UCSD-AML1 (cell line): ENCODE data around the gene SAPCD1.

Experiments used
- DNase-seq: peaks from one replicate; lab custom pipeline; 2025; ENCODE audit not compliant: unreplicated experiment; lab: John Stamatoyannopoulos, UW

The SAPCD1 gene

GRCh38 chr6:31762356-31762755 lies at the start of gene SAPCD1:
TSS of gene SAPCD1 (plus strand) at chr6:31762656. CDS start at chr6:31763055, 399 bp downstream.
- no peak for DNase-seq

- no peak for DNase-seq
These were observed 49.0 kb upstream of the SAPCD1 start for GRCh38 chr6:31713465-31713864.

DNA sequence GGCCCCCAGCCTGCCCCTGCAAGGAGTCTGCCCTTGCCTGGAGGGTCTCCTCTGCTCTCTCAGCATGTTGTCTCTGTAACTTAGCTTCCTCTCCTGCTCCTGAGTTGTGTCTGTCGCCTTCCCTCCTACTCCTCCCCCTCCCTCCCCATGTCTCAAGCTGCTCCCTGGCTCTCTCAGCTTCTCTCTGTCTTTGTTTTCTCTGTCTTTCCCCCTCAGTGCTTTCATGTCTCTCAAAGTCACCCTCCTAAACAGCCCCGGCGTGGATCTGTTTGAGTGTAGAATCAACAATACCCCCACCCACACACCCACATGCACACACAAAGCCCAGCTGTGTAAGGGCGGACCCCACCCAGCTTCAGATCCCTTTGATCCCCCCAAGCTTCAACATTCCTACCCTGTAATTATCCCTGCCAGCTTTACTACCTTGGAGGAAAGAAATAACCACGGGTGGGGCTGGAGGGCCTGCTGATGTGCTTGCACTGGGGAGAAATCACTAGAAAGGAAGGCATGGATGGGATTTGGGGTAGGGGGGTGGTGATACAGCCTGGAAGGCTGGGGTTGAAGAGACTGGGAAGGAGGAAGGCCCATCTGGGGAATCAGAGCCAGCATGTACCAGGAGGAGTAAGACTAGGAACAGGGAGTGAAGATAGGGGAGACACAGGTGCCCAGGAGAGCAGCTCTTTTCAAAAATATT lies 48.3 kb upstream of the SAPCD1 start:
- no peak for DNase-seq

DNA sequence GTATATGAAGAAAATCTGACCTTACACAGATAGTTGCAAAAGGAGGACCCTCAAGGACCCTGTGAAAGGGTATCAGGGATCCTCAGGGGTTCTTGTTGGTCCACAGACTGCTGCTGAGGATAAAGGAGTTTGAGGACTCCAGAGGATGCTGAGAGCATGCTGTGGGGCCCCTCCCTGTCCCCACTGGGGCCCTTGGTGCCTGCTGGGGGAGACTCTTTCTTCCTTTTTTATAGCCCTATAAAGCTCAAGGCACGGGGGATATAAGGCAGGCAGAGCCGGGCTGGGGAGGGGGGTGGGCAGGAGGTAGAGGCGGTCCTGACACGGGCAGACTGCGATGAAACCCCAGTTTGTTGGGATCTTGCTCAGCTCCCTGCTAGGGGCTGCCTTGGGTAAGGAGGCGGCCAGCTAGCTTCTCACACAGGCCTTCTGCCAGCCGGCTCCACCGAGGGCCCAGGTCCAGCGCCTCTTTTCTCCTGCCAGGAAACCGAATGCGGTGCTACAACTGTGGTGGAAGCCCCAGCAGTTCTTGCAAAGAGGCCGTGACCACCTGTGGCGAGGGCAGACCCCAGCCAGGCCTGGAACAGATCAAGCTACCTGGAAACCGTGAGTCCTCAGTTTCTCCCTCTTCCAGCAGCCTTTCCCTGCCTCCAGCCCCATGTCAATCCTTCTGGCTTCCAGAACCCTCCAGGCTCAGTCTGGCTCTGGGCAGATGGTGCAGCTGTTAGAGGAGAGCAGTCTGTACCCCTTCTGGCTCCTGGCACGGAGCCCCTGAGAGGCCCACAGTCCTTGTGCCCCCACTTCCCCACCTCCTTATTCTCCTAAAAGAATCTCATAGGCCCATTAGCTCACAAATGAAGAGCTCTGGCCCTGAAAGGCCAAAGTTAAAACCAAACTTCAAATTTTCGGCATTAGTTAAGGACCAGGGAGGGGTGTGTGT lies 47.2 kb upstream of the SAPCD1 start, which contains the start of gene LY6G6D:
Gene LY6G6D (plus strand): TSS at position 327 of the 937 bp plus-strand sequence. CDS start 8 bp downstream, at position 335.
- no peak for DNase-seq

- no peak for DNase-seq
These were observed 44.8 kb upstream of the SAPCD1 start for GRCh38 chr6:31717499-31718222.

GRCh38 chr6:31718265-31718664 lies 44.2 kb upstream of the SAPCD1 start:
- DNase-seq, result no peak

- DNase-seq, result no peak
These were observed 43.5 kb upstream of the SAPCD1 start for GRCh38 chr6:31719001-31719400.

GRCh38 chr6:31720196-31720770 lies 42.2 kb upstream of the SAPCD1 start:
- no peak for DNase-seq

DNA sequence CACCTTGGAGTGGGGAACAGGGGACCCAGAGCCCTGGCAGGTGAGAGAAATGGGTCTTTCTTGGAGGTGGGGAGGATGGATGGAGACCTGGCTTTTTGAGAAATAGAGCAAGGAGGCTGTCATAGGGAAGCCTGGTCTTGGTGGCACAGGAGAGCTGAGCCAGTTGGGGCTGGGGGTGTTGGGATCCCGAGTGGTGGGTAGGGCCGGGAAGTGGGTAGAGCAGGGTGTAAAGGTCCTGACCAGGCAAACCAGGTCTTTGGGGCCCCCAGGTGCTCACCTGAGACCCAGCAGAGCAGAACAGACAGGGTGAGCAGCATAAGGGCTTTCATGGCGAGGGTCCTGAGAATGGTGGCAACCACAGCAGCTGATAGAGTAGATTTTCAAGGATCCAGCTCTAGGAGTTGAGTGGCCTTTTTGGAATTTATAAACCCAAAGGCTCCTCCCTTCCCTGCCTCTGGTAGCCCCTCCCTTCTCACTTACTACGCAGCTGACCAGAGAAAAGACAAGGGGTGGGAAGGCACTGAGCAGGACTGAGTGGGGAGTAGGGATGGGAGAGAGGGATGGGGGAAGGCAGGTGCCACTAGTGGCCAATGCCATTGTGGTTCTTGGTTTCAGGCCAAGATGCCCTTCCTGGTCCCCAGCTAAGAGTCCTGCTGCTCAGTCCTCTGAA lies 41.0 kb upstream of the SAPCD1 start, which contains the start of gene LY6G6C:
Gene LY6G6C (minus strand): TSS at position 396 of the 670 bp plus-strand sequence. CDS start 67 bp downstream, at position 329.
- DNase-seq, result no peak

DNA sequence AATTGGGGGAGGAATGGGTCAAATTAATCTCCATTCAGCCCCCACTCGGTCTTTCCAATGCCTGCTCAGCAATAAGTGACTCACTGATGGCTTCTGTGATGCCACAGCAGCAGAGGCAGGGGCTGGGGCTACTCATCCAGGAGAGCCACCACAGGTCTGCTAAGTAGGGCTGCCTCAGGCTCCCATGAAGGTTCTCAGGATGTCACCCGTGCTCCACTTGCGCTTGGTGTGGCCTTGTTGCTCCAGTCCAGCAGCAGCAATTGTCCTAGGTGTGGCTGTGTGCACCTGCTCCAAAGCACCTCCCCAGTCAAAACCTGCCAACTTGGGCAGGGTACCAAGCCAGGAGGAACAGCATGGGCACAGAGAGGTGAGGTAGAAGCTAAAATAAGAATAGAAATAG lies 40.3 kb upstream of the SAPCD1 start:
- no peak for DNase-seq

GRCh38 chr6:31723245-31723979 lies 39.0 kb upstream of the SAPCD1 start, which contains the start of gene MPIG6B:
TSS of gene MPIG6B (plus strand) at chr6:31723373. CDS start at chr6:31723384, 11 bp downstream.
- DNase-seq, result peak; percentile 80

GRCh38 chr6:31723980-31724691 lies 38.3 kb upstream of the SAPCD1 start:
- DNase-seq, result no peak

GRCh38 chr6:31725502-31726350 lies 36.7 kb upstream of the SAPCD1 start:
- DNase-seq, result peak; percentile 63

DNA sequence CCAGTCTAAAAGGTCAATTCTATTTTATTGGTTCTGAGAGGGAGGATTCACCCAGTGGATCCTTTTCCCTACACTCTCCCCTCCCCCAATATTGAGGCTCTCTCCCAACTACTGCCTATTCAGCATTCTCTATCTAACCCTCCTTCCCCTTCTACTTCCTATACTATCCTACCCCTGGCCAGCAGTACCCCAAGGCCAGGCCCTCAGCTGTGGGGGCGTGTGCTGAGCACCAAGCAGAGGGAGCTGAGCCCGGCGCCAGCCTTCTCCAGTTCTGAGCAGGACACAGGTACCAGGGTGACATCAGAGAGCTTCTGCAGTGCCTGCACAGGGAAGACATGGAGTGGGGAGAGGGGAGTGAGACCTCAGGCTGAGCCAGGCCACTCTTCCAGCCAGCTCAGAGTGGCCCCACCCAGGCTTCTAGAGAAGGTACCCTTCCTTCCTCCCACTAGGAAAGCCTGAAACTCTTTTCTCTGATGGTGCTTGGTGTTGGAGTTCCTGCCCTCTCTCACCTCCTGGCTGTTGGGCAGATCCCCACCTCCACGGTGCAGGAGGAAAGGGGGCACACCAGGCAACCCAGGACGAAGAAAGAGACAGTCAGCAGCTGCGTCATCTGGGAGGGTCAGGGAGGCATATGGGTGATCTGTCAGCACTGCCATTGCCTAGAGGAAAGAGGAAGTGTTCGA lies 35.3 kb upstream of the SAPCD1 start:
- DNase-seq, result peak; percentile 71

GRCh38 chr6:31727717-31728671 lies 34.5 kb upstream of the SAPCD1 start:
- no peak for DNase-seq
